Kidney (tissue), 14 donors: ENCODE results near the gene TP53AIP1. TPM values are rescaled to one million over a fixed set of nuclear protein-coding genes. Genes with fewer than 3 reads are reported as not detected.

ENCODE experiments used
- DNase-seq, 5 donors: peaks; one replicate each; pipeline ENCODE4 v3.0.0-alpha.2; 2013 to 2020
- FAIRE-seq: peaks from 2 replicates; lab custom pipeline; 2012; peaks lifted over from hg19 to GRCh38; lab: Jason Lieb, UNC
- H3K27ac ChIP-seq, 2 donors: one replicate each; pipeline ENCODE4 v1.7.0; 2013; ENCODE audit warnings: low read depth in 2 of 2, low read length in 2 of 2, inconsistent platforms in 1 of 2
- H3K27me3 ChIP-seq: one replicate; pipeline ENCODE4 v1.7.1; 2013; ENCODE audit warnings: low read length, inconsistent platforms; ENCODE audit not compliant: control insufficient read depth, insufficient read depth
- H3K36me3 ChIP-seq, 3 donors: one replicate each; pipeline versions ENCODE4 v1.7.0 to v1.7.1; 2013; ENCODE audit warnings: low read length in 3 of 3, control low read depth in 1 of 3, inconsistent platforms in 1 of 3; ENCODE audit not compliant: insufficient read depth in 3 of 3, control insufficient read depth in 2 of 3
- H3K4me1 ChIP-seq, 3 donors: one replicate each; pipeline versions ENCODE4 v1.7.0 to v1.7.1; 2013; ENCODE audit warnings: low read length in 3 of 3, inconsistent platforms in 1 of 3, low read depth in 1 of 3; ENCODE audit not compliant: control insufficient read depth in 2 of 3, insufficient read depth in 2 of 3
- H3K4me3 ChIP-seq, 3 donors: one replicate each; pipeline versions ENCODE4 v1.7.0 to v1.8.1; 2013; ENCODE audit warnings: low read length in 3 of 3, control low read depth in 1 of 3, inconsistent platforms in 1 of 3
- H3K9ac ChIP-seq, 3 donors: one replicate each; pipeline versions ENCODE4 v1.7.0 to v1.7.1; 2013; ENCODE audit warnings: low read length in 3 of 3, control low read depth in 1 of 3, inconsistent platforms in 1 of 3
- H3K9me3 ChIP-seq, 3 donors: one replicate each; pipeline versions ENCODE4 v1.7.0 to v1.7.1; 2013; ENCODE audit warnings: low read length in 3 of 3, control low read depth in 1 of 3, inconsistent platforms in 1 of 3; ENCODE audit not compliant: control insufficient read depth in 2 of 3, insufficient read depth in 1 of 3
- CTCF ChIP-seq: IDR thresholded peaks from 3 replicates; pipeline ENCODE4 v1.5.1; 2012; ENCODE audit warnings: mild to moderate bottlenecking, moderate library complexity, borderline replicate concordance; ENCODE audit not compliant: insufficient read depth; ENCODE audit errors: extremely low read depth
- intact Hi-C: fragments of 100-400 bp; cut with DNase I; formaldehyde crosslinking; loops from one replicate; pipeline ENCODE4 v1.11.1; 2022
- polyA plus RNA-seq: library from polyadenylated mRNA; stranded (reverse); fragments of 350-450 nt; fragmentation: Illumina TruSeq; extraction: RNeasy Lipid Tissue Mini Kit (QIAGEN cat#74804); gene quantifications from one replicate; pipeline ENCODE4 v1.2.3, GENCODE V29; 2014; ENCODE audit warnings: low read depth, low replicate concordance; ENCODE audit not compliant: insufficient read depth
- total RNA-seq: library from RNA; stranded (reverse); fragmentation: NEBNext Ultra II Directional; extraction: Animal tissue kit (Norgen Biotek cat#: 25700); gene quantifications from one replicate; pipeline ENCODE4 v1.2.1, GENCODE V29; 2021
- donor health status: control.
- donor health status: control.
- donor health status: control.
- donor health status: control.
- donor health status: control.
- donor health status: DM: yes; HTN: yes; CAD: no.
- donor health status: Normal renal cell carcinoma (clear cell type).

TP53AIP1 gene
- total and polyA plus RNA-seq, 2 donors from 2014 or later = 0.82 to 5.3 TPM

- no peak for FAIRE-seq
- Histone ChIP-seq H3K27ac (no peak overlapping the region), H3K4me1 (peaks cover 0 to 4% (median 0%) of the 10 kb centered on the region in 3 donors), H3K4me3 (no peak overlapping the region), H3K27me3 (no peaks in the 10 kb centered on the region), H3K9me3 (no peaks in the 10 kb centered on the region), H3K9ac (no peak overlapping the region), H3K36me3 (no peaks in the 10 kb centered on the region)
- no peak for DNase-seq
- no peak for TF ChIP-seq CTCF
- intact Hi-C loops = no loop called here
These were observed 16.7 kb downstream of the TP53AIP1 start for GRCh38 chr11:128926000-128926399.

GRCh38 chr11:128925250-128925600 lies 17.4 kb downstream of the TP53AIP1 start:
- Histone ChIP-seq H3K27ac (no peak overlapping the region), H3K9ac (no peak overlapping the region), H3K4me1 (peaks cover 0 to 4% (median 0%) of the 10 kb centered on the region in 3 donors), H3K27me3 (no peaks in the 10 kb centered on the region), H3K4me3 (no peak overlapping the region), H3K9me3 (no peaks in the 10 kb centered on the region), H3K36me3 (no peaks in the 10 kb centered on the region)
- intact Hi-C loops = no loop called here
- DNase-seq (no peak), FAIRE-seq (no peak)
- TF ChIP-seq CTCF = no peak

GRCh38 chr11:128924510-128925249 lies 18.0 kb downstream of the TP53AIP1 start:
- Histone ChIP-seq H3K27ac (no peak overlapping the region), H3K27me3 (no peaks in the 10 kb centered on the region), H3K4me3 (no peak overlapping the region), H3K4me1 (peaks cover 0 to 4% (median 0%) of the 10 kb centered on the region in 3 donors), H3K9me3 (no peaks in the 10 kb centered on the region), H3K9ac (no peak overlapping the region), H3K36me3 (no peaks in the 10 kb centered on the region)
- FAIRE-seq (no peak), DNase-seq (peak; percentile 44 to 73 (median 70))
- intact Hi-C loops = no loop called here
- TF ChIP-seq CTCF = no peak

- H3K4me1 ChIP-seq = peaks cover 0 to 4% (median 0%) of the 10 kb centered on the region in 3 donors
- H3K36me3 ChIP-seq = no peaks in the 10 kb centered on the region
- H3K27ac ChIP-seq = no peak overlapping the region
- H3K4me3 ChIP-seq = no peak overlapping the region
- intact Hi-C loops = no loop called here
- H3K27me3 ChIP-seq = no peaks in the 10 kb centered on the region
- no peaks in the 10 kb centered on the region for H3K9me3 ChIP-seq
- H3K9ac ChIP-seq = no peak overlapping the region
- FAIRE-seq = no peak
- DNase-seq = peak in 4 of 5 donors; percentile 41 to 78 (median 64)
- TF ChIP-seq CTCF = no peak
These were observed 18.6 kb downstream of the TP53AIP1 start for GRCh38 chr11:128924104-128924503.
